IPS-NIHi7 (cell line): ENCODE results near the gene BCR.

ENCODE experiments used
- DNase-seq: peaks from one replicate; pipeline ENCODE4 v3.0.0; 2012; ENCODE audit warnings: mixed read lengths; ENCODE audit errors: extremely low spot score

BCR gene

GRCh38 chr22:23276656-23277582 lies 96.6 kb downstream of the BCR start:
- no peak for DNase-seq

GRCh38 chr22:23277583-23278295 lies 97.4 kb downstream of the BCR start:
- DNase-seq = no peak

GRCh38 chr22:23278883-23279675 lies 98.8 kb downstream of the BCR start:
- no peak for DNase-seq

GRCh38 chr22:23279781-23280180 lies 99.5 kb downstream of the BCR start:
- DNase-seq = no peak

- no peak for DNase-seq
Observed at GRCh38 chr22:23280356-23281052, 100.2 kb downstream of the BCR start.

- no peak for DNase-seq
Observed at GRCh38 chr22:23281053-23281405, 100.7 kb downstream of the BCR start.

GRCh38 chr22:23281406-23282088 lies 101.2 kb downstream of the BCR start:
- DNase-seq = peak; percentile 95

- DNase-seq = no peak
Observed at GRCh38 chr22:23282089-23282501, 101.8 kb downstream of the BCR start.

GRCh38 chr22:23282516-23282915 lies 102.2 kb downstream of the BCR start:
- DNase-seq = no peak

- no peak for DNase-seq
Observed at GRCh38 chr22:23282986-23283385, 102.7 kb downstream of the BCR start.

- no peak for DNase-seq
Observed at GRCh38 chr22:23283591-23284503, 103.5 kb downstream of the BCR start.

- no peak for DNase-seq
Observed at GRCh38 chr22:23284504-23285033, 104.3 kb downstream of the BCR start.

- no peak for DNase-seq
Observed at GRCh38 chr22:23285236-23285635, 104.9 kb downstream of the BCR start.

GRCh38 chr22:23285734-23286133 lies 105.4 kb downstream of the BCR start:
- DNase-seq = no peak

GRCh38 chr22:23286296-23286695 lies 106.0 kb downstream of the BCR start:
- DNase-seq = no peak

GRCh38 chr22:23287136-23288095 lies 107.1 kb downstream of the BCR start:
- no peak for DNase-seq

GRCh38 chr22:23288301-23289129 lies 108.2 kb downstream of the BCR start:
- DNase-seq = no peak

GRCh38 chr22:23289130-23289503 lies 108.8 kb downstream of the BCR start:
- no peak for DNase-seq
